HG03469 (cell line): ENCODE data around the gene MCL1.

ENCODE experiments used
- ATAC-seq: cut with Tn5 transposase; IDR thresholded peaks from one replicate; pipeline ENCODE4 v1.9.1; 2021; ENCODE audit warnings: mild to moderate bottlenecking, moderate library complexity, moderate number of reproducible peaks; ENCODE audit not compliant: unreplicated experiment

Gene MCL1

DNA sequence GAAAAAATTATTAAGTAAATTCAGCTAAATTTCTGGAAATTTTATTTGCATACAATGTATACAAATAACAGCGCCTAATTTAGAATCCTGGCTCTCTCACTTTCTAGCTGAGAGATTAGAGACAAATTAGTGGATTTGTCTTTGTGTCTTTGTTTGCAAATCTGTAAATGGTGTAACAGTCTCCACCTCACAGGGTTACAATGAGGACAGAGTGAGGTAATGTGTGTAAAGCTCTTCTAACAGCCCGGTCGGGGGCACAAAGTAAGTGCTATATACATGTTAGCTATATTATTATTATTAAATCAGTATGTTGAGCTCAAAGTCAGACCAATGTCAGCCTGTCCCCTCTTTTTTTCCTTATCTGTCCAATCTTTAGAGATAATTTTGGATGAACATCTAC lies 35.2 kb downstream of the MCL1 start:
- ATAC-seq = no peak

DNA sequence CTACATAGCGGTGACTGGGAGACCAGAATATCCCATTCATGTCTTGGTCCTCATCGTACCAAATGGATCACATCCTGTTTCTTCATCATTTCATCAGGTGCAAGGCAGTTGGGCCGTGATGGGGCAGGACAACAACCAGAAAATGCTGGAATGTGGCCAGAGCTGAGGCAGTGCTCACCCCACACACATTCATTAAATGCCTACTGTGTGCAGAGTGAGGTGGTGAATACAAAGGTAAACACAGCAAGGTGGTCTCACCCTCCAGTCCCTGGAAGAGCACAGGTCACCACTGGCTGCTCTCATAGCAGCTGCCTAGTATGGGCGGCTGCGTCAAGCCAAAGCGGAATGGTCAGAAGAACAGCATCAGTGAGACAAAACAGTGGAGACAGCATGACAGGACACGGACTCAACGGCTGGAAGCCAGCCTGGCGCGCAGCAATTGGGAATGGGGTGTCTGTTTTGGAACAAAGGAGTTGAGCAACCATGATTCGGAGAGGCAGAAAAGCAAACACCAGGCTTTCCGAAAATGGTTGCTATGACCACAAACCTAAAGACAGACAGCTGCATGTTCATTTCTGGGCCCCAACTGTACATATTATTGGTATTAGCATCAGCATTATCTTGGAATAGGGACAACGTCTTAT lies 35.8 kb downstream of the MCL1 start:
- no peak for ATAC-seq

DNA sequence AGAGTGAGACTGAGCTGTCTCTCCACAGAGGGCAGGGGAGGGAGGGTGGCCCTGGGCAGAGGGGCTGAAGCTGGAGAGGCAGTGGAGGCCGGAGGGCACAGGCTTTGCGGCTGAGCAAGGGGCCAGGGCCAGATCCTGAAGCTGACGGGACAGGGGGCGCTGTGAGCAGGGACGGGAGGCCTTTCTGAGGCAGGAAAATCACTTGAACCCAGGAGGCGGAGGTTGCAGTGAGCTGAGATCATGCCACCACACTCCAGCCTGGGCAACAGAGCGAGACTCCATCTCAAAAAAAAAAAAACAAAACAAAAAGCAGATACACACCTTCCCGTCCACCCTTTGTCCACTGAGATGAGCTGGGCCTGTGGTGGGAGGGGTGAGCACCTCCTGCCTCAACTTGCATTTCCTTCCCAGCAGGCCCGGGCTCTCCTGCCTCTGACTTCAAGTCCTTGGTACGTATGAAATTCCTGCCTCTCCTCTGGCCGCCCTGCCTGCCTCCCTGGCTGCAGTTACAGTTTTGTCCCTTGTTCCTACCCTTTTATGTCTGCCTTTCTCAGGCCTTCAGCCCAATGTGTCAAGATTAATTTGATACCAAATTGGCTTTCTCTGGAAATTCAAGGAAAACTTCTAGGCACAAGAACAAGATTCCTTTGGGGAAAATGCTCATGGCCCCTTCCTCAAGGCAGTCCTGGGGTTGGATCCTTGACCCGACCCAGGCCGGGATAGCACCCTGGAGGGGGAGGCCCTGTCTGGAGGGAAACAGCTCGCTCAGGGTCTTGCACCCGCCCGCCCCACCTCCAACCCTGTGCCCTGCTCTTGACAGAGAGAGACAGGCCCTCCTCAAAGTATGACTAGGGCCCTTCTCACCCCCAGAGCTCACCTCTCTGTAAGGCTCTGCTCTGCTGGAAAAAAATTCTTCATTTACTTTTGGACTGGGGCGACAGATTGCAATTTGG lies 41.4 kb downstream of the MCL1 start:
- no peak for ATAC-seq

DNA sequence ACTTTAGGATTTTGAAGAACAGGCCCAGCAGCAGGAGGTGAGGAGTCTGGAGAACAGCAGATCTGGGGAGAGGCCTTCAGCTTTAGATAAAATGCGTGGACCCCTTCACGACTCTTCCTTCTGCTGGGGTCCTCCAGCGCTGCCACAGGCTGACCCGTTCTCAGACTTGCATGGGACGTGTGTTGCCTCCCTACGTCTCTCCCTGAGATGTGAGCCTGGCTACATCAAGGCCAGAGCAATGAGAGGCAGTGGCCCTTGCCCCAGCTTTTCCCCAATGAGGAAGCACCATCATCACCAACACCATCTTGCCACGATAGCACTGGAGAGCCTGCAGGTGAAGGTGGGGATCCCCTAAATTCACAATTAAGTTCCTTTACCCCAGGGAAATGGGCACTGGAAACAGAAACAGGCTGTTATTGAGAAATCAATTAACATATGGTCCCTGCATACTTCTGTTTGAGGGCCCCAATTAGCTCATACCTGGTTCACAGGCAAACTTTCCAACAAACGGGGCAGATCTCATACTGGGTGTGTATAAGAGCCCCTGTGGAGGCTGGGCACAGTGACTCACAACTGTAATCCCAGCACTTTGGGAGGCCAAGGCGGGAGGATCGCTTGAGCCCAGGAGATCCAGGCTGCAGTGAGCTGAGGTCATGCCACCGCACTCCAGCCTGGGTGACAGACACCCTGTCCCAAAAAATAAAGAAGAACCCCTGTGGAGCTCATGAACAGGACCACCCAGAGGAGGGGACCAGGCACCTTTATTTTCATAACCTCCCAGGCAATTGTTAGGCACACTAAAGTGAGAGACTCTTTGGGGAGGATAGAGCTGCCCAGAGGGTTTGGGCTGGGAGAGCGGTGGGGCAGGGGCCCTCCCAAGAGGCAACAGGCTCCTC lies 42.3 kb downstream of the MCL1 start:
- no peak for ATAC-seq

DNA sequence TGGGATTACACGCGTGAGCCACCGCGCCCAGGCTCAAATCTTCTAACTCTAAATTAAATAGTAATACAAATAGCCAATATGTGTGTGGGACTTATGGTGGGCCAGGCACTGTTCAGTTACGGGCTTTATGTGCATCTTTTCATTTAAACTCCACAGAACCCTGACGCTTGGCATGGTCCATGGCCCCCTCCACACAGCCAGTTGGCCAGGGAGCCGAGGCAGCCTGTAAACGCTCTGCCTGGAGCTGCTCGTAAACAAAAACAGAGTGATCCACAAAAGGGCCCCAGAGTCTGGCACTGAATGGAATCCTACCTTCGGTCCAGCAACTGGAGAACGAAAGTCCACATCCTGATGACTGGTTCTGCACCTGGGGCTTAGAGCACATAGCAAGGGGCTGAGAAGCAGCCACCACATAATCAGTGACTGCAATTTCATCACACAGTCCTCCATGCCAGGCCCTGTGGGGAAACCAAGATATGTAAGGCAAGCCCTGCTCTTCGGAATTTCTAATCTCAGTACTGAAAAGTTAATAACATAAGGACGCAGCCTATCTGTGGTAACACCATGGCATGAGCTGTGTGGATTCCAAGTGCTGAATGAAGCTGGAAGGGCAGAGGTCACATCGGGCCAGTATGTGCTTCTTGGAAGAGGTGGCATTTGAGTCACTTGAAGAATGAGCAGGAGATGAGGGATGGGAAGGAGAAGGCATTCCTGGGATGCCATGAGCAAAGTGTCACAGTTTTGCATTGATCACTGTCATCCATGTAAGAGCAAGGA lies 43.7 kb downstream of the MCL1 start:
- no peak for ATAC-seq

DNA sequence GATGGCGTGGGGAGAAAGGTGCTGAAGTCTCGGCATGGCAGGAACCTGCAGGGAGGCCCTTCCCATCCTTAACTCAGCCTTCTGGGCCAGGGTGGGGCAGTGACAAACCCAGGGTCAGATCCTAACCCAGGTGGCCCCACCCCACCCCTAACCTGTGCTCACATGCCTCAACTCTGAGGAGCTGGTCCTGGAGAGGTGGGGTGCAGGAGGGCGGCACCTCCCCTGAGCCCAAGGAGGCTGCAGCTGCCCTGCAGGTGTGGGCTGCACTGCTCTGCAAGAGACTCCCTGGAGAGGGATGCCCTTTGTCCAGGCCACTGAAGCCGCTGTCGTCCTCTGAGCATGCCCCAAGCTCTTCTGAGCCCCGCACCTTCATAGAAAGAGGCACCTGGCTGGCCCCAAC lies 45.4 kb downstream of the MCL1 start:
- no peak for ATAC-seq

DNA sequence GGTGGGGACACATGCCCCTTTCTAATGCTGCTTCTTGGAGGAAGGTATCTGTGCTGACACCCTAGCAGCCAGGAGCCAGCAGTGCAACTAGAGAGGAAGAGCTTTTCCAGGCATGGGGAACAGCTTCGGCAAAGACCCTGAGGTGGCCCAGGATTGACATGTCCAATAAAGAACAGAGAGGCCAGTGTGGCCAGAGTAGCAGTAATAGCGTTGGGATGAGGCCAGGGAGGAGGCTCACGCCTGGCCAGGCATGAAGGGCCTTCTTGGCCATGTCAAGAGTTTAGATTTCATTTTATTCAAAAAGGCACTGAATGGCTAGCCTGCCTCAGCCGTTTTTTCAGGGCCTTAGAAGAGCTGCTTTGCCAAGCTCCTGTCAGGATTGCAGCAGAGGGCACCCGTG lies 46.5 kb downstream of the MCL1 start:
- no peak for ATAC-seq

DNA sequence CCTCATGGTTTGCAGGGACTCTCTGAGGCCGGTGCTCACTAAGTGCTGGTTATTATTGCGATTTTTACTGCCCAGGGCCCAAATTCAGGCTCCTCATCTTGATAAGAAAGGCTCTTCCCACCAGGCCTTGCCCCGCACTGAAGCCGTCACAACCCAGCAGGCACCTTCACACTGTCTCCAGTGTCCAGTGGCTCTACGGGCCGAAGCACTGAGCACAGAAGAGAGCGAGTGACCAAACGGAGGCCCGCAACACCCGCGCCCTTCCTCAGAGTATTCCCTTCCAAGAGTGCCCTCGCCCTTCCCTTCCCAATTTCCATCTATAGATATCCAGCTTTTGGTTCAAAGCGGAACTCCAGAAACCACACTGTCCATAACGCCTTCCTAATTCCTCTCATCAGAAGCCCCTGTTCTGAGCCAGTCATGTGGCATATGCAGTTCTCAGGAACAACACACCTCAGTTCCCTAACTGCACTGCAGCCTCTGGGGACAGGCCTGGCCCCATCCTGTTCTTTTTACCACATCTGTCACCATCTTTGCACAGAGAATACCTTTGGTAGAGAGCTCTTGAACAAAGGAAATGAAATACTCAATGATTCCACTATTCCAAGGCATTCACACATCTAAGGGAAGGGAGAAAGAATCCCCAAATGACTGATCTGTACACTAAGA lies 48.8 kb downstream of the MCL1 start:
- no peak for ATAC-seq

DNA sequence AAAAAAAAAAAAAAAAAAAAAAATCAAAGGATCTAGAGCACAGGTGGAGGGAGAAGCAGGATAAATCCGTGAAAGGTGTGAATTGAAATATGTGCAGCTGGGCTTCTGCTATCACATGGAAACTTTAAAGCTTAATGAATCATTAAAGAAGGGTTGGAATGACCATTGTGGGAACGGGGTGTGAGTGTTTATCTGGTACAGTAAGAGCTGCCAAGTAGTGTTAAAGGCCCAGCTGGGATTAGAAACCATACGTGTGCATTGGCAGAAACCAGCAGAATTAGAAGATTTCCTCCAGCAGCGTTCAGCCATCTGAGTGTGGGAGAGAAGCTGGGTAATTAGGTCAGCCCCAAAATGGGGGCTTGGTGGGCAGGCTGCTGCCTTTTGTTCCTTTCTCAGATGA lies 50.4 kb downstream of the MCL1 start:
- no peak for ATAC-seq

DNA sequence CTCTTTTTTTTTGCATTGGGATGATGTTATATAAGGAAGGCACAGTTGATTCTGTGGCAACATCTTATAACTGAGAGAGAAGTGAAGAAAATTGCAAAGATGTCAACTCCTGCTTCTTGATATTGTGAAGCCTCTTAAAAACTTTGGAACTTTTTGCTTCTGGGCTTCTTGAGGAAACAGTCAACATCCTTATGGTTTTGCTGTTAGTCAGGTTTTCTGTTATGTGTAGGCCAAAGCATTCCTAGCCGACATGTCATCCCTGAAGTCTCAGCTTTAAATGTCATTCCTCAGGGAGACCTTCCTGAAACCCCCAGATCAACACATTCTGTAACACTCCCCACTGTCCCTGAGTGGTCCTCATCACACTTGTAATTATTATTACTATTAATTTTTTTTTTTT lies 51.2 kb downstream of the MCL1 start:
- no peak for ATAC-seq

DNA sequence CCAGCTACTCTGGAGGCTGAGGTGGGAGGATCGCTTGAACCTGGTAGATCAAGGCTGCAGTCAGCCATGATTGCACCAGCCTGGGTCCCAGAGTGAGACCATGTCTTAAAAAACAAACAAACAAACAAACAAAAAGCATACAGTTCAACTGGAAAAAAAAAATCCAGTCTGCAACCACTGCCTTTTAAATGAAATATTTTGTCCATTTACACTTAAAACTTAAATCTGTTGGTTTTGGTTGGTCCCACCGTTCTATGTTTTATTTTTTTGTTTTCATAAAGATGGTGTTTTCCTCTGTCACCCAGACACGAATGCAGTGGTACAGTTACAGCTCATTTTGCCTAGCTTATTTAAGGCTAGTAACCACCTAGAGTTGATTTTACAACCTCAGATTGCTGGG lies 54.1 kb downstream of the MCL1 start:
- ATAC-seq = no peak
